Measurements from ENCODE around the gene SLC25A6. TPM values are rescaled to one million over a fixed set of nuclear protein-coding genes. Genes with fewer than 3 reads are reported as not detected.

SLC25A6 gene
- total RNA-seq, 2 donors from 2014 or later, result 252 to 358 TPM

DNA sequence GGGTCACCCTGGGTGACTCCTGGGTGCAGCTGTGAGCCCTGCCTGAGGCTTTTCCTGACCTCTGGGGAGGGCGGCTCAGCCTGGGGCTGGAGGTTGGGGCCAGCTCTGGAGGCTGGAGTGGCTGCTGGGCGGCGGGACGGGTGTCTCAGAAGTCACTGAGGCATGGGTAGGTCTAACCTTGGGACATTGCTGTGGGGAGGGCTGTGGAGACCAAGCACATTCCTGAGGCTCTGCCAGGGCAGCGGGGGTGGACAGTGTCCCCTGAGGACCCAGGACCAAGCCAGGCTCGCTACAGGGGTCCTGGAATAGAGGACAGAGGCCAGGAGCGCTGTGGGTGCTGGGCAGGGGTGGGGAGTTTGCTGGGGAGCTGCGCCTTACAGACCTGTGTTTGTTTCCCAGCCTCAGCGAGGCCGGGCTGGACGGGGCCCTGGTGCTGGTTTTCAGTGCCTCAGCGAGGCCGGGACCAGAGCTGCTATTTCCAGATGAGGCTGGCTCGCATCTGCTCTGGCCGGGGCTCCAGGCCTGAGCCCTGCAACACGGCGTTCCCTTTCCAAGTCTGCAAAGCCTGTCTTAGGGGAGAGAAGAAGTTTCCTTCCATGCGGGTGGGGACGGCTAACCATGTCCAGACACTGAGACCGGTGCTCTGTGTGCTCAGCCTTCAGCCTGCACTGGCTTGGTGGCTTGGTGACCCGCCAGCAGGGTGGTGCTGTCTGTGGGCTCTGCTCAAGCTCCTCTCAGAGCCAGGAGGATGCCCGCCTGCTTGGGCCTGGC is 3.0 kb upstream of the SLC25A6 start:
- H3K27ac ChIP-seq, result no peak overlapping the region
- WGBS, result 95% methylated on average over 19 of the region's 22 CpGs
- H3K27me3 ChIP-seq (replicated peaks; ENCODE audit: insufficient read depth), result no peaks in the 10 kb centered on the region
- H3K36me3 ChIP-seq, result peaks cover 0 to 8% of the 10 kb centered on the region in 2 donors
- peaks cover 6% of the 10 kb centered on the region for H3K4me1 ChIP-seq (replicated peaks)
- no peak overlapping the region for H3K4me3 ChIP-seq
- no peaks in the 10 kb centered on the region for H3K9me3 ChIP-seq
- no peak for DNase-seq (ENCODE audit: low spot score)
- intact Hi-C loops (cut with DNase I), result loop anchor here (10.0 kb wide), 1 partner anchor 200 kb away; the partner anchor contains the start of gene AKAP17A
- TF ChIP-seq, protein P1, sequence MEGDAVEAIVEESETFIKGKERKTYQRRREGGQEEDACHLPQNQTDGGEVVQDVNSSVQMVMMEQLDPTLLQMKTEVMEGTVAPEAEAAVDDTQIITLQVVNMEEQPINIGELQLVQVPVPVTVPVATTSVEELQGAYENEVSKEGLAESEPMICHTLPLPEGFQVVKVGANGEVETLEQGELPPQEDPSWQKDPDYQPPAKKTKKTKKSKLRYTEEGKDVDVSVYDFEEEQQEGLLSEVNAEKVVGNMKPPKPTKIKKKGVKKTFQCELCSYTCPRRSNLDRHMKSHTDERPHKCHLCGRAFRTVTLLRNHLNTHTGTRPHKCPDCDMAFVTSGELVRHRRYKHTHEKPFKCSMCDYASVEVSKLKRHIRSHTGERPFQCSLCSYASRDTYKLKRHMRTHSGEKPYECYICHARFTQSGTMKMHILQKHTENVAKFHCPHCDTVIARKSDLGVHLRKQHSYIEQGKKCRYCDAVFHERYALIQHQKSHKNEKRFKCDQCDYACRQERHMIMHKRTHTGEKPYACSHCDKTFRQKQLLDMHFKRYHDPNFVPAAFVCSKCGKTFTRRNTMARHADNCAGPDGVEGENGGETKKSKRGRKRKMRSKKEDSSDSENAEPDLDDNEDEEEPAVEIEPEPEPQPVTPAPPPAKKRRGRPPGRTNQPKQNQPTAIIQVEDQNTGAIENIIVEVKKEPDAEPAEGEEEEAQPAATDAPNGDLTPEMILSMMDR (IDR thresholded peaks at IDR 0.05), result no peak
- TF ChIP-seq POLR2AphosphoS5 (IDR thresholded peaks at IDR 0.05), result no peak
- no peak for TF ChIP-seq POLR2A (IDR thresholded peaks at IDR 0.05)

DNA sequence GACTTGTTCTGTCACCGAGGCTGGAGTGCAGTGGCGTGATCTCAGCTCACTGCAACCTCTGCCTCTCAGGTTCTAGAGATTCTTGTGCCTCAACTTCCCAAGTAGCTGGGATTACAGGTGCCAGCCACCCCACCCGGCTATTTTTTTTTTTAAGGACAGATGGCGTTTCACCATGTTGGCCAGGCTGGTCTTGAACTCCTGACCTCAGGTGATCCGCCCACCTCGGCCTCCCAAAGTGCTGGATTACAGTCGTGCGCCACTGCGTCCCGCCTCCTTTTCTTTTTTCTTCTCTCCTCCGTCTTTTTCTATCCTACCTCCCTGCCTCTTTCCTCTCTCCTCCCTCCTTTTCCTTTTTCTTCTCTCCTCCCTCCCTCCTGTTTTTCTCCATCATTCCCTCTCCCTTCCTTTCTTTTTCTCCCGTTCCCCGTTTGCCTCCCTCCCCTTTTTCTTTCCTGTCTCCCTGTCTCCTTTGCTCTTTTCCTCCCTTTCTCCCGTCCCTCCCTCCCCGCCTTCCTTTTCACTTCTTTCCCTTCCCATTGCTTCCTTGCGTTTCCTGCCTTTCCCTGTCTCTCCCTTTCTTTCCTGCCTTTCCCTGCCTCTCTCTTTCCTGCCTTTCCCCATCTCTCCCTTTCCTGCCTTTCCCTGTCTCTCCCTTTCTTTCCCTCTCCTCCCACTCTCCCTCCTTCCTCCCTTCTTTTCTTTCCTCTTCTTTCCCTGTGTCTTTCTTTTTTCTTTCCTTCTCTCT is 2.1 kb upstream of the SLC25A6 start:
- DNase-seq (ENCODE audit: low spot score), result no peak

DNA sequence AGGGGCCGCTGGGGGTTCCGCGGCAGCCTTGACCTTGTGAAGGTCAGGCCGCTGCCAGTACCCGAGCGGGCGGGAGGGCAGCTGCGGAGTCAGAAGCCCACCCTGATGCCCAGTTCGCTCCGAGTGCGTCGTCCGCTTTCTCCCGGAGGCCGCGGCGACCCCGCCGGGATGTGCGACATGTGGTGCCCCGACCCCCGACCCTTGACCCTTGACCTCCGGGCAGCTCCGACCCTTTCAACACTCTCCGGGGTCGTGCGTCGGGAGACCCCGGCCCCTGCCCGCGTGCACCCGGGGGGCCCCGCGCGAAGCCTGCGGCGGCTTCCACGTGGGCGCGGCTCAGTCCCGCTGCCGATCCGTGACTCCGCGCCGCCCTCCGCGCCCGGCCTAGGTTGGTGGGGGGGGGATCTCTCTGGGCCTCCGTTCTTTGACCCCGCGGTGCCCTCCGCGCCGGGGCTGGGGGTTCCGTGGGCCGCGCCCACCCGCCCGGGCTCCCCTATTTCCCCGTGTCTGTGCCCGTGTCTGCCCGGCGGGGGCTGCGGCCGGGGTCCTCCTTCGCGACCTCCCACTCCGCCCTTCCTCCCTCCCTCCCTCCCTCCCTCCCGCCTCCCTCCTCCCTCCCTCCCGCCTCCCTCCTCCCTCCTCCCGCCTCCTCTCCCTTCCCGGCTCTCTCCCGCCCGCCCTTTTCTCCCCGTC is 609 bp upstream of the SLC25A6 start:
- no peak for TF ChIP-seq POLR2AphosphoS5 (IDR thresholded peaks at IDR 0.05)
- TF ChIP-seq POLR2A (IDR thresholded peaks at IDR 0.05), result no peak
- TF ChIP-seq, protein P1 (IDR thresholded peaks at IDR 0.05), result no peak
- peaks cover 14 to 31% of the 10 kb centered on the region in 2 donors for H3K36me3 ChIP-seq
- H3K27me3 ChIP-seq (replicated peaks; ENCODE audit: insufficient read depth), result no peaks in the 10 kb centered on the region
- peak overlapping the region; percentile 98 to 100 for H3K4me3 ChIP-seq
- DNase-seq (ENCODE audit: low spot score), result peak; percentile 65
- peaks cover 7% of the 10 kb centered on the region for H3K4me1 ChIP-seq (replicated peaks)
- intact Hi-C loops (cut with DNase I), result loop anchor here (2.0 to 10.0 kb wide), 2 partner anchors 60 to 202 kb away; partner anchors contain the start of genes AKAP17A and ASMTL
- 0% methylated on average over 36 of the region's 76 CpGs for WGBS
- peak overlapping the region; percentile 94 to 96 for H3K27ac ChIP-seq
- H3K9me3 ChIP-seq, result no peaks in the 10 kb centered on the region

More for the DNA sequence above, 2.1 kb upstream of the SLC25A6 start:
- H3K4me3 ChIP-seq, result no peak overlapping the region
- H3K9me3 ChIP-seq, result no peaks in the 10 kb centered on the region
- no peaks in the 10 kb centered on the region for H3K27me3 ChIP-seq (replicated peaks; ENCODE audit: insufficient read depth)
- H3K36me3 ChIP-seq, result peaks cover 7 to 17% of the 10 kb centered on the region in 2 donors
- intact Hi-C loops (cut with DNase I), result loop anchor here (2.0 to 10.0 kb wide), 2 partner anchors 59 to 201 kb away; partner anchors contain the start of genes AKAP17A and ASMTL
- H3K27ac ChIP-seq, result no peak overlapping the region
- TF ChIP-seq, protein P1 (IDR thresholded peaks at IDR 0.05), result no peak
- TF ChIP-seq POLR2AphosphoS5 (IDR thresholded peaks at IDR 0.05), result no peak
- TF ChIP-seq POLR2A (IDR thresholded peaks at IDR 0.05), result no peak
- peaks cover 7% of the 10 kb centered on the region for H3K4me1 ChIP-seq (replicated peaks)
- WGBS, result 64% methylated on average over 16 of the region's 16 CpGs

DNA sequence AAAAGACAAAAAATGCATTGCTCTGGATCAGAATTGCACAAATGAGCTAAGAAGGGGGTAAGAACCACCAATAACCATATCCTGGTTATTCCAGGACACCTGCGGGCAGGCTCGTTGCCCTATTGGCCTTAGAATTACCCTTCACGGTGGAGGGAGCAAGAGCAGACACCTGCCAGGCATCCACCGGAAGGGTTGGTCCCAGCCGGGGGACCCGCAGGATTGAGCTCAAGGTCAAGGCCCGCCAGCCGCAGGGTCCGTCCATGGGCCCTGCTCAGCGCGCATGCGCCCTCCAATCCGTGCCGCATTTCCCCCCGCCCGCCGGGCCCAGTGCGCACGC is 575 bp downstream of the SLC25A6 start:
- H3K9me3 ChIP-seq, result no peaks in the 10 kb centered on the region
- H3K4me3 ChIP-seq, result peak overlapping the region; percentile 98 to 100
- WGBS, result under 1% methylated on average over 19 of the region's 19 CpGs
- intact Hi-C loops (cut with DNase I), result loop anchor here (10.0 kb wide), 1 partner anchor 203 kb away; the partner anchor contains the start of gene AKAP17A
- peaks cover 25 to 41% of the 10 kb centered on the region in 2 donors for H3K36me3 ChIP-seq
- H3K27ac ChIP-seq, result peak overlapping the region; percentile 94 to 96
- TF ChIP-seq, protein P1 (IDR thresholded peaks at IDR 0.05), result no peak
- TF ChIP-seq POLR2AphosphoS5 (IDR thresholded peaks at IDR 0.05), result no peak
- no peaks in the 10 kb centered on the region for H3K27me3 ChIP-seq (replicated peaks; ENCODE audit: insufficient read depth)
- peaks cover 7% of the 10 kb centered on the region for H3K4me1 ChIP-seq (replicated peaks)
- no peak for DNase-seq (ENCODE audit: low spot score)

All from prostate gland (tissue), 2 donors.